SHP77 treated with DMSO at 0.1 percent for 48 hours (cell line): Measurements from ENCODE around the gene CSGALNACT2.

ENCODE experiments used
- DNase-seq: peaks from one replicate; lab custom pipeline; 2025; lab: John Stamatoyannopoulos, UW

CSGALNACT2 gene

DNA sequence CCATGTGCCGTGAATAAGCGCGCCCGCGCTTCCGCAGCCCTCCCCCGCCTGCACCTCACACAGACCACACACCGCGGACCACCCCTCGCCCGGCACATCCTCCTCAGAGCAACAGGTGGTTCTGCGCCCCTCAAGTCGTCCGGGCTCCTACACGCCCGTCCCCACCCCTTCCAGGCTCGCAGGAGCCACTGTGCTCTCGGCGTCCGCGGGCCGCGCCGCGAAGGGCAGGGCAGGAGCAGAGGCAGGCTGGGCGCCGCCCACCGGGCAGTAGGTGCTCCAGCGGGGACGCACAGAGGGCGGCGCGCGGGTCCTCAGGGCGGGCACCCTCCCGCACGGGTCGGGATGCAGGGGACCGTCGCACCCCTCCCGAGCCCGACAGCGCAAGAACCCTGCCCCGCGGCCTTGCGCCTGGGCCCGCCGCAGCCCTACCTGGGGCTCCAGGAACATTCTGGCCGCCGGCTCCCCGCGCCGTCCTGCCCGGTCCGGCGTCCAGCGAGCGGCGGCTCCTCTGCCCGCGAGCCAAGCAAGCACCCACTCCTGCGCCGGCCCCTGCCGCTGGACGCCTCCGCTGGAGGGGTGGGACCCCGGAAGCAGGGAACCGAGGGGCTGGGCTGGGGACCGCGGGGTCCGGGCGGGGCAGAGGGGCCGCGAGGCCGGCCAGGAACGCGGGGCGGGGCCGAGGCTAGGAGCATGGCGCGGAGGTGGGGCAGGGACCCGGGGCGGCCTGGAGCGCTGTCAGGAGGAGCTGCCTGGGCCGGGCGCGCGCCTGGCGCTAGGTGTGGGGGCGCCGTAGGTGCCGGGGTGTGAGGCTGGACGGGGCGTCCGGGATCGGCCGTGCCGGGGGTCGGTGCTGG, 91.2 kb downstream of the CSGALNACT2 start:
- no peak for DNase-seq

DNA sequence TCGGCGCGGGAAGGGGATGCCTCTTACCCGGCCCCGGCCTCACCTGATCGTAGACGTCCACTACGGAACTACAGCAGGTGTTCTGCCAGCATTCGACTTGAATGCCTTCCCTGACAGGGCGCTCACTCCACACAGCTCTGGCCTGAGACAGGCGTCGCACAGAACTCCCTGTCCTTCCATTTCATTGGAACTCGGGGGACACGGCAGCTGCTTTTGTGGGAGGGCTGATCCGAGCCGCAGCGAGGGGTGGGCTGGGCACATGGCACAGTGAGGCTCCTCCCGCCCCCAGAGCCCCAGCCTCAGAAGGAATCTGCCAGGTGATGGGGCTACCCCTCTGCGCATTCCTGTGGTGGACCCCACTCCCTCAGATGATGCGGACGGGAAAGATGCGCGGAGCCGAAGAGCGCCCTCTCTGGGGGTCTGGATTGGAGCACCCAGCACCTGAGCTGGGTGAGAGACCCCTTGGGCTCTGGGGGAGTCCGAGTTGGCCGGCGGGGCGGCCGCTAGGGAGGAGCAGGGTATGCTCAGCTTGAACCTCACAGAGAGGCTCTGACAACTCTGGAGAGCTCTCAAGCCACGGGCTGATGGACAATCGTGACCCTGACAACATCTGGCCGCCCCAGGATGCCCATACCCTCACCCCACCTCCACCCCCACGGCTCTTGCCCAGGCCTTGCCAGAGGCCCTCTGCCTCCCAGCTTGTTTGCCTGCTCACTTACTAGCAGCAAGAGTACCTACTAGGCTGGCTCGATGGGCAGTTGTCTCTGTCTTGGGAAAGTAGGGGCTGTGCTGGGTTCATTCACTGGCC, 92.1 kb downstream of the CSGALNACT2 start:
- no peak for DNase-seq

DNA sequence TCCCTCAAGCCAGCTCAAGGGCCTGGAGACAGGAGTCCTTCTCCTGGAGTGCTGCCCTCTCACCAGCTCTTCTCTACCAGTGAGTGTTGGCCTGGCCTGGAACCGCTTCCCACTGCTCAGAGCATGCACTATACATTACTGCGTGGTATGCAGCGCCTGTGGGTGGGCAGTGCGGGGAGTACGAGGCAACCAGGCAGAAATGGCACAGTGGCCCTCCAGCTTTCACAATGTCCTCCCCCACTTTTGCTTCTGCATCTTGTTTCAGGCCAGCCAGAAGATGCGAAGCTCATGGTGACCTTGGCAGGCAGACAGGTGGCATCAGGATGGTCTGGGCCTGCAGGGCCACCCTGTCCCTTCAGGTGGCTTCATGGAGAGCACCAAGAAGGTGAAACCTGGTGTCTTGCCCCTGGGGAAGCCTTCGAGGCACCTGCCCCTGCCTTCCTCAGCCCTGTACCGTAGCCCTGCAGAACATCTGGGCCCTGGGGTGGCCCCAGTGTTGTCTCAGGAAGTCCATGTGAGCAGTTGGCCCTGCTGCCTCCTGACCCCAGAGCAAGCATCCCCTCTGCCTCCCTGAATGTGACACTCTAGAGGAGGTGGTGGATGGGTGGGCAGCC, 92.8 kb downstream of the CSGALNACT2 start:
- DNase-seq: no peak

DNA sequence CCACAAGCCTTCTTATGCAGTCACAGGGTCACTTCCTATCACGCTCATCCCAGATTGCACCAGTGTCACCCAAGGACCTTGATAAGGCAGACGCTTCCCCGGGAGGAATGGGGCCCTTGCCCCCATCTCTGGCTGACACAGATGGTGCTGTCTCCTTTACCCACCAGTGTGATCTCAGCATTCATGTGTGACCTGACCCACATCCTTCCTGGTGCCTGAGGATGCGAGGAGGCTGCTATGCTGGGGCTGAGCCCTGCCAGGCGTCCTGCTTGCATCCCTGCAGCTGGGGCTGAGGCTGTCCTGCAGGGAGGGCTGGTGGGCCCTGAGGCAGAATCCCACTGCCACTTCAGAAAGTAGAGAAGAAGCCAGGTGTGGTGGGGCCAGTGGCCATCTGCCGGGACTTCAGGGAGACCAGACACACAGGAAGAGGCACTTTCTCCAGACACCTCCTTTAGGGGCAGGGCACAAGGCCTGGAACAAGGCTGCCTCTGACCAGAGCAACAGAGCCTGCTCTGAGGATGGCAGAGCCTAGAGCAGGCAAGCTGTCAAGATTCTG, 93.4 kb downstream of the CSGALNACT2 start:
- no peak for DNase-seq

DNA sequence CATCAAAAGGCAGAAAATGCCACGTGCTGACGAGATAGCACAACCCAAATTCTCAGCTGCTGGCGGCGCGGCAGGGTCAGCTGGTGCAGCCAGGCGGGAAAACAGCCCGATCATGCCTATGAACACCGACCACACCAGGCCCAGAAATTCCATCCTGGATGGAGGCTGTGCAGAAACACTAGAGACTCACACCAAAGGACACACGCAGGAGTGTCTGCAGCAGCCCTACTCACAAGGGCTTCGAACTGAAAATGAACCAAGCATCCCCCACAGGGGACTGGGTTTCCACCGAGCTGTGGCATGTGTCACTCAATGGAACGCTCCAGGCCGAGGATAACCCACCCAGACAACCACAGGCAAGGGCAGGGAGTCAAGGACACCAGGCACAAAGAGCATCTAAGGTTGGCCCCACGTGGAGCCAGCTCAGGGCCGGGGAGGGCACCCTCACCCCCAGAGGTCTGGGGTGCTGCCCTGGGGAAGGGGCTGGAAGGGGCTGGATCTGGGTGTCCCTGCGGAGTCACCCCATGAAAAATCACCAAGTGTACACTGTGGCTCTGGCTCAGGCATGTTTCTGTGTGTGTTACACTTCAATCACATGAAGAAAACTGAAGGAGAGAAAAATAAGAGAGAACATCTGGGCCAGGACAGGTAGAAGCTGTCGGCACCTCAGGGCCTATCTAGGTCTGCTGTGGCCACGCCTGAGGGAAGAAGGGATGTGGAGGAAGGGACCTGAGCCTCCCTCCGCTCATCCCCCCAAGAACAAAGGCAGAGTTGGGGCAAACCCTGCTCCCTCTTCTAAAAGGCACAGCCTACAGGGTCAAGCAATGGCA, 95.6 kb downstream of the CSGALNACT2 start:
- no peak for DNase-seq

DNA sequence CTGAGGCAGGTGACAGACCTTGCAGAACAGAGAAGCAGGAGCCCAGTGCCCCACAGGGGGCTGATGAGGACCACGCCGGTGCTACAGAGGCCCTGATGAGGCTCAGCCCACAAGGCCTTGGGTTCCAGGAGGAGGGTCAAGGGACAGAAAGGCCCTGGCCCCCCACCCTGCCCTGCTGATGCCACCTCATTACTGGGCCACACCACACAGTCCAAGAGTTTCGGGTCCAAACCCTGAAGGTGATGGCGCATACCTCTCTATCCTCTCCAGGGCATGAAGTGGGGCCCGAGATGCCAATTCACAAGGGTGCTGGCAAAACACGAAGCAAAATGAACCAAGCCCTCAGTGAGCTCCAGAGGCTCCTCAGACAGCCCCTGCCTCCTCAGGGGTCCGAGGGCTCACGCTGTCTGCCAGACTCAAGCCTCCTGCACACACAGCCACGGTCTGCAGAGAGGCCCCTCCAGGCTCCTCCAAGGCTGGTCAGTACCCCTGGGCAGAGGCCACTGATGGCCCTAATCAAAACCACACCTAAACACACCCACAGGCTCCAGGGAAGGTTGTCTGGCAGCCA, 96.3 kb downstream of the CSGALNACT2 start:
- DNase-seq: no peak
